Measurements from ENCODE around the gene XBP1.
"Not testable (repeated sequence)": the region's sequence is repeated elsewhere in the genome, so short reads cannot be mapped to it uniquely, and the experiment has no call there.

Gene XBP1

DNA sequence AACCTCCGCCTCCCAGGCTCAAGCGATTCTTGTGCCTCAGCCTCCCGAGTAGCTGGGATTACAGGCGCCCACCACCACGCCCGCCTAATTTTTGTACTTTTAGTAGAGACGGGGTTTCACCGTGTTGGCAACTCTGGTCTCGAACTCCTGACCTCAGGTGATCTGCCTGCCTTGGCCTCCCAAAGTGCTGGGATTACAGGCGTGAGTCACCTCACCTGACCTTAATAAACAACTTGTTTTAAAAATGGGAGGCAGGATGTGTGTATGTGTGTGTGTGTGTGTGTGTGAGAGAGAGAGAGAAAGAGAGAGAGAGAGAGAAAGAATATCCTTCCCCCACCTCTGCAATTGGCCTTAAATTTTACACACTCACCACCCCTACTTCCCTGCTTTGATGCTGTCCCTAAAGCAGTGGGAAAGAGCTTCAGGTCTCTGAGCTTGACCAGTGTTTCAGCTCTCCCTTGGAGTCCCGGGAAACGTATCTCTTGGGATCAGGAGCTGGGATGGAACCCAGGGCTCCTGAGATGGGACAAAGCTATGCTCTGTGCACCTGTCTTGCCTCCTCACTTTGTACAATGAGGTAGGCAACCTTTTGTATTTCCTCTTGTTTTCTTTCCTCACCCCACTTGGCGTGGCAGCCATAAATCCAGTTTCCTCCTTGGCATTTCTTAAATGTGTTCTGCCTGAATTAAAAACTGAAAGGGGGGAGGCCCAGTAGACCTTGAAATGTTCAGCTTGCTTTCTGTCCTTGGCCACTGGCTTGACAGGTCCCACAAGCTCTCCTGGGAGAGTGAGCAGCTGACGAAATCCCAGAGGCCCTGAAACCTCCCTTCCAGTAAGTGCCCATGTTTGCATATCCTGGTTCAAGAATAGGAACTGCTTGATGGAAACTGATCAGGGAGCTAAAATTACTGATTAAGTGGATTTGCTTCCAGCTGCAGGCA, 17.8 kb upstream of the XBP1 start:
- no peak for DNase-seq (ENCODE audit: low spot score)

DNA sequence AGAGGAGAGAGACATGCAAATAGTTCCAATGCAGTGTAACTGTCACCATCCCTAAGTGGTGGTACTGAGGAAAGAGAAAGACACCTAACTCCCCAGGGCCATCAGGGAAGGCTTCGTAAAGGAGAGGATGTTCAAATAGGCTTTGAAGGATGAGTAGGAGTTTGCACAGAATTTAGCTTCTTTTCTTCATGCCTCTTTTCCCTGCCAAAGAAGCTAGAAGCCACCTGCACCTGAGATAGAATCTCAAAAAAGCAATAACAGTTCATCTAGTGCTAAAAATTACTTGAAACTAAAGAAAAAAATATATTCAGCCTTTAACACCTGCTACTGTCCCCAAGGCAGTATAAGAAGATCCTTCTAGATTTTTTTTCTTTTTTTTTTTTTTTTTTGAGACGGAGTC, 16.7 kb upstream of the XBP1 start:
- no peak for DNase-seq (ENCODE audit: low spot score)

DNA sequence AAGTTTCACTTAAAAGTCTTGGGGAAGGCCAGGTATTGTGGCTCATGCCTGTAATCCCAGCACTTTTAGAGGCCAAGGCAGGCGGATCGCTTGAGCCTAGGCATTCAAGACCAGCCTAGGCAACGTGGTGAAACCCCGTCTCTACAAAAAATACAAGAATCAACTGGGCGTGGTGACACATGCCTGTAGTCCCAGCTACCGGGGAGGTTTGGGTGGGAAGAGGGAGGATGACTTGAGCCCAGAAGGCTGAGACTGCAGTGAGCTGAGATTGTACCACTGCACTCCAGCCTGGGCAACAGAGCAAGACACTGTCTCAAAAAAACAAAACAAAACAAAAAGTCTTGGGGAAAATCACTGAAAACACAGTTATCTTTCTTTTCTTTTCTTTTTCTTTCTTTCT, 15.4 kb upstream of the XBP1 start:
- no peak for DNase-seq (ENCODE audit: low spot score)

- no peak for DNase-seq (ENCODE audit: low spot score)
Measured at GRCh38 chr22:28815111-28815510, 14.7 kb upstream of the XBP1 start.

DNA sequence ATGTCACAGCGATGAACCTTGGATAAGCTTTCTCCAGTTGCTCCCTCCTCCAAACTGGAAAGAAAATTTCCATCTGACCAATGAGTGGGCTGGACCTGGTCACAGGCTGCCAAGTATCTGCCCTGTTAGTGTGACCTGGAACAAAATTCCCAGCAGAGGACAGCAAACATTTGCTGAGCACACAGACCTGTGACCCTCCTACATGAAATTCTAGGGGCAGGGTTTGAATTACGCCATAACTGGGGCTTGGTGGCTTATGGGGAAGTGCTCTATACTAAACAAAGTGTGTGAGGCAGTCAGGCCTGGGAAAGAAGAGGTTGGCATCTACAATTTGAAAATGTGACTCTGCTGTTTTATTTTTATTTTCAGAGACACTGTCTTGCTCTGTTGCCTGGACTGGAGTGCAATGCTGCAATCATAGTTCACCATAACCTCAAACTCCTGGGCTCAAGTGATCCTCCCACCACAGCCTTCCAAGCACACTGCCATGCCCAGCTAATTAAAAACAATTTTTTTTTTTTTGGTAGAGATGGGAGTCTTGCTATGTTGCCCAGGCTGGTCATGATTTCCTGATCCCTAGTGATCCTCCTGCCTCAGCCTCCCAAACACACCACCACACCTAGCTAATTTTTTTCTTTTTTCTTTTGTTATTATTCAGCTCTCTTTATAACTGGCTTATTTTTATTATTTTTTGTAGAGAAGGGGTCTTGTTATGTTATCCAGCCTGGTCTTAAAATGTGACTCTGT, 13.6 kb upstream of the XBP1 start:
- no peak for DNase-seq (ENCODE audit: low spot score)

GRCh38 chr22:28812516-28812915, 12.1 kb upstream of the XBP1 start:
- DNase-seq (ENCODE audit: low spot score), result no peak

DNA sequence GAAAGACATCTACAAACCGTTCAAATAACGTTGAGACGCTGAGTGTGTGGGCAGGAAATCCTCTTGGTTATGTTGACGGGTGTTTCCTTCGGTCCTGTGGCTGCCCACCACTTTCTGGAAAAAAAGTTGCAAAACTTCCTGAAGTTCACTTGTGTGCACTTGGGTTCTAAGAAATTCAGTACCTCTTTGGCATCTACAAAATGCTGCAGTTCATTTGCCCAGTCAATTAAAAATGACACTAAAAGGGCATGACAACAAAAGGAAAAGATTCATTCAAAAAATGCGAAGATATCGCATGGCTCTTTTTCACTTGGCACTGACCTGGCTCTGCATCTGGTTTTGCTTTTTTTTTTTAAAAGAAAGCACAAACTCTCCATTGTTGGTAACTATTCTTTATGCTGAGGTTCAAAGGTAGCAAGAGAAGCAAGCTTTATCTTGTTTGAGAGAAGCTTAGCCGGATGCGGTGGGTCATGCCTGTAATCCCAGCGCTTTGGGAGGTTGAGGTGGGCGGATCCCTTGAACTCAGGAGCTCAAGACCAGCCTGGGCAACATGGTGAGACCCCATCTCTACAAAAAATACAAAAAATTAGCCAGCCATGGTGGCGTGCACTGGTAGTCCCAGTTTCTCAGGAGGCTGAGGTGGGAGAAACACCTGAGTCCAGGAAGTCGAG, 10.6 kb upstream of the XBP1 start:
- peak; percentile 75 for DNase-seq (ENCODE audit: low spot score)

DNA sequence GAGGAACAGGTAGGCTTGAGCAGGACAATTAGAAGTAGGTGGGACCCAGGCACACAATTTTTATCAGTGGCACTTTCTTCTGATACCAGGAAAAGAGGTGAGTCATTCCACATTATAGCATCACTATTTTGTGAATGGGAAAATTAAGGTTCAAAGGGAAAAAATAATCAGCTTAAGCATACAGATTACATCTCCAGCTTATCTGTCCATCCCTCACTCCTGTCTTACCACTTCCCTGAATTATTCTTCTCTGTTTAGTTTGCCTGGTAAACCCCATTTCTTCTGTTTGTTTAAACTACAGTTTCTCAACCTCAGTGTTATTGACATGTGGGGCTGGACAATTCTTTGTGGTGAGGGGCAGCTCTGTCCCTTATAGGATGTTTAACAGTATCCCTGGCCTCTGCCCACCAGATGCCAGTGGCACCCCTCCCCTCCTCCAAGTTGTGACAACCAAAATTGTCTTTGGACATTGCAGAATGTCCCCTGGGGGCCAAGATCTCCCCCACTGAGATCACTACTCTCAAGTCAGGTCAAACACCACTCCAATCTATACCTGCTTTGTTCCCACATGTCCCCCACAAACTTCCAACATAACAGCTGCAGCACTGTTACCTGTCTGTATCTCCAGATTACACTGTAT, 8.5 kb upstream of the XBP1 start:
- no peak for DNase-seq (ENCODE audit: low spot score)

DNA sequence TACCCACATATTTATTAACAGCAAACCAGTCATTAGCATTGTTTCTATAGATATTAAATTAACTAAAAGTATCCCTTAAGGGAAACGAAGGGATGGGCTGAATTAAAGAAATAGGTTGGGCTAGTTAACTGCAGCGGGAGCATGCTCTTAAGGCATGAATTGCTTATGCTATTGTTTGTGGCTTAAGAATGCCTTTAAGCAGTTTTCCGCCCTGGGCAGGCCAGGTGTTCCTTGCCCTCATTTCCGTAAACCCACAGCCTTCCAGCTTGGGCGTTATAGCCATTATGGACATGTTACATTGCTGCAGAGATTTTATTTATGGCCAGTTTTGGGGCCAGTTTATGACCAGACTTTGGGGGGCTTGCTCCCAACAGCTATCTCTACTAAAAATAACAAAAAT, 5.1 kb upstream of the XBP1 start:
- DNase-seq (ENCODE audit: low spot score), result not testable (repeated sequence)

- DNase-seq (ENCODE audit: low spot score), result no peak
Measured at GRCh38 chr22:28802595-28803123, 2.3 kb upstream of the XBP1 start.

DNA sequence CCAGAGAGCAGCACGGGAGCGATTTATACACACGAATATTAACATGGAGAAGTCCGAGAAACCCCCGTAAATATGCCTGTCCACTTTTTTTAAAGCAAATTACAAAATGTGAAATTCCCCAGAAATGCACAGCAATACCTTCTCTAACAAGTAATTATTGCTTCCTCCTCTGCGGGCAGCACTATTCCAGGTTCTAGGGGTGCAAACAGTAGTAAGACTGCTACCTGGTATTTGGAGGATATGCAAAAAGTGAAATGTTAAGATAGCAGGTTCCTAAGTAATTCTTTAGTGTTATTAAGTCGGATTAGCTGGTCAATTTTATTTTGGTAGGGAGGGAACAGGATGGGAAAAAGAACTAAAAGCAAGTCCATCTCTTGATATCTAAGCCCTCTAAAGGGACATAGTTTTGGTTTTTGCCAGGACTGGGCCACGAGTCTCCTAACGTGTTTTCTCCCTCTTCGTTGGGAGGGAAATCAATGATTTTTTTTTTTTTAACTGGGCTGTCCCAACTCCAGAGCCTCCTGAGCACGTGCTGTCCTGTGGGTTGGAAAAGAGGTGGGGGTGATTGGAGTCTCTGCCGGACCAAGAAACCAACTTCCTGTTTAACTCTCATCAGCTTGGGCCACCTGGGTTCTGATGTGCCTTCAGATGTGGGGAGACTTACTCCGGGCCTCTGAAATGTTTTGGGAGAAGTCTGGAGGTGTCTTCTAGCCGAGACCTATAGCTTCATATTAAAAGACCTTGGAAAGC, 1.7 kb upstream of the XBP1 start:
- DNase-seq (ENCODE audit: low spot score), result no peak

DNA sequence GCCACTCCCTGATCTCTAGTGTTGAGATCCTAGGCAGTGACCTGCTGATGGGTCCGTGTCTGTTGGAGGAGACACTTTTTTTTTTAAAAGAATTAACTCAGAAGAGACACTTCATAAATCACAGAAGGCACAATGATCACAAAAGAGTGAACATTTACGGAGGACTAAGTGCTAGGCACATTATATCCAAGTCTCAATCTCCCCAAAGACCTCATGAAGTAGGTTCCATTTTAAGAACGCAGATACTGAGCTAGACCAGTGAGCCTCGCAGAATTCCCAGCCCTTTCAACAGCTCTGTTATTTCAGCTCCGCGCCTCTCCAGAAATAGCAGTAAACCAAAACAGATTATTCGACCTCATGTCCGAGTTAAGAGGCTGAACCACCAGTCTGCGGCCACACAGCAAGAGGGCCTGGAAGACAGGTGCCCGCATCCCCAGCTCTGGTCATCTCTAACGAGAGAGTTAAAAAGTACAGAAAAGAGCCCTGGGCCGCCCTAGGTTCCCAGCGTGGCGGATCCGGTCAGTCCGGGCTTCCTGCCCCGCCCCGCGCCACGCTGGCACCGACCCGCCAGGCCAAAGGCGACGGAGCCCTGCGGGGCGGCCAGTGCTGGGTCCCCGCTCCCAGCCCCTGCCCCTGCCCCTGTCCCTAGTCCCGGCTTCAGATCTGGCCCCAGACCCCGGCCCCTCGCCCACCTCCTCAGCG, 612 bp downstream of the XBP1 start:
- DNase-seq (ENCODE audit: low spot score), result peak; percentile 27

DNA sequence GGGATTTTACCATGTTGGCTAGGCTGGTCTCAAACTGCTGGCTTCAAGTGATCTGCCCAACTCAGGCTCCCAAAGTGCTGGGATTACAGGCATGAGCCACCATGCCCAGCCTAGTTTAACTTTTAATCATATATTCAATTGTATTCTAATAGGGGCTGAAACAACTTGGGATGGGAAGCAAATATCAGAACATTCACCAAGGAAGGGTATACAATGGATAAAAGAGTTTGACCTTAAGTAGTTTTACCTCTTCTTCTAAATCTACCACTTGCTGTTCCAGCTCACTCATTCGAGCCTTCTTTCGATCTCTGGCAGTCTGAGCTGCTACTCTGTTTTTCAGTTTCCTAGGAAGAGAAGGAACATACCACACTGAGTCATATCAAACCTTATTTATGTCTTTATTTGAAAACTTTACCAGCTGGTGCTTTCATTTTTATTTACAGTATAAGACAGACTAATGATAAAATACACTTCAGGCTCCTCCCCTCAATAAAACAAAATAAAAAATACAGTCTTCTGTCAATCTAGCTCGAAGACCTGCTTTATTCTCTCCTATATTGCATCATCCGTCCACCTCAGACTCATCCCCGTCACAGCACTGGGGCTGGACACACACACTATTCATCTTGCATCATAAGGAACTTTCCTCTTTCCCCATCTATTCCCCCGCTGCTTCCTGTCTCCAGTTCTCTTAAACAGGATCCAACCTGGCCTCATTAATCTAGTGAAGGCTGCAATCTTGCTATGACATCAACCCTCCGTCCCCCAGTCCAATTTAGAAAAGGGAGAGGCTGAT, 1.4 kb downstream of the XBP1 start:
- DNase-seq (ENCODE audit: low spot score), result peak; percentile 55

DNA sequence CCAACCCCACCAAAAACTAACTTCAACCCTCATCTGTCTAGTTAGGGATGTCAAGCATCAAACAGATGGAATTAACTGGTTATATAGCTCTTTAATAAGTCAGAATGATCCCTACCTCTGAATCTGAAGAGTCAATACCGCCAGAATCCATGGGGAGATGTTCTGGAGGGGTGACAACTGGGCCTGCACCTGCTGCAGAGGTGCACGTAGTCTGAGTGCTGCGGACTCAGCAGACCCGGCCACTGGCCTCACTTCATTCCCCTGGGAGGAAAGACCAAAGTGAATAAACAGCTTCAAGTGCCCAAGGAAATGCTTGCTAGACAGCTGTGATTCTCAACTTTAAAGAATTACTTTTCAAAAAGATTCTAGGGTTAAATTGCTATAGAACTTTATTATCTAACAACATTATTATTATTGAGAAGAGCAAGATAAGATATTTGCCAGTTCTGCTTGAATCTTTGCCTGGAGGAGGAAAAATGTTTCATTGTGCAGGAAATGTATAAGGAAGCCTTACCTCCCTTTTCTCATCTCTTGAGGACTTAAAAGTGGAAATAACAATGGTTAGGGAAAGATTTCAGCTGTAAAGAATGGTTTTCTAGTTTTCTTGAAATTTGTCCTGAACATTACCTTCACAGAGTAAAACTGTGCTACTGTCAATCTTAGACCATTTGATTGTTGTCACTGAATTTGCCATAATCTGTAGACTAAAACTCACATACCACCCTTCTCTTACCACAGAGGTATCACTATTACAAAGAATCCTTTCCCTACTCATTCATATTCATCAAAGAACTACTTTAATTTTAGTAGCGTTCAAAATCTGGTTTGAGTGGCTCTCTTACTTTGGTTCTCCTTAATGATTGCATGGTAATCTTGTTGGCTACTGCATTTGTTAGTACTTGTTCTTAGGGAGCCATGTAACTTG, 4.2 kb downstream of the XBP1 start:
- no peak for DNase-seq (ENCODE audit: low spot score)

- no peak for DNase-seq (ENCODE audit: low spot score)
Measured at GRCh38 chr22:28795071-28795693, 5.2 kb downstream of the XBP1 start.

DNA sequence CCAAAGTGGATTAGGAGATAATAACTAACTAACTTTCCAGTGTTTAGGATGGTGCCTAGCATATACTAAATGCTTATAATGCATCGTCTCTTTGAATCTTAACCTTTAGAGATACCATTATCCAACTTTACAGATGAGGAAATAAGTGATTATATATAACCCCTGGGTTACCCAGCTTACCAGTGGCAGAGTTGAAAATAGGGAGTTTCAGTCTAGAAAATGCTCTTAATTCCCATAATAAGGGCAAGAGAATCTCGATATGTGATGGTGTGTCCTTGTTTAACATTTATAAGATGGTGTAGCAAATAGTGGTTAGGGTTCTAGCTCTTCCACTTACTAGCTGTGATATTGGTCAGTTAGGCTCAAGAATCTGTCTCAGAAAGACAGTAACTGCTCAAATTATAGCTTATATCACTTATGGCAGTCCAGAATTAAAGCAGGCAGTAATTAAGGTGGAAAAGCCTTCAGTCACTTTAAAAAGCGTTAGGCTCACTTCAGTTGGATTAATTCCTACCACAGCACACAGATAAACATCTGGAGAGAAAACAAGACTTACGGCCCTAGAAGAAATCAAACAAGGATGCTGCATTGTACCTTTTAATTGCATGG, 6.3 kb downstream of the XBP1 start:
- no peak for DNase-seq (ENCODE audit: low spot score)

DNA sequence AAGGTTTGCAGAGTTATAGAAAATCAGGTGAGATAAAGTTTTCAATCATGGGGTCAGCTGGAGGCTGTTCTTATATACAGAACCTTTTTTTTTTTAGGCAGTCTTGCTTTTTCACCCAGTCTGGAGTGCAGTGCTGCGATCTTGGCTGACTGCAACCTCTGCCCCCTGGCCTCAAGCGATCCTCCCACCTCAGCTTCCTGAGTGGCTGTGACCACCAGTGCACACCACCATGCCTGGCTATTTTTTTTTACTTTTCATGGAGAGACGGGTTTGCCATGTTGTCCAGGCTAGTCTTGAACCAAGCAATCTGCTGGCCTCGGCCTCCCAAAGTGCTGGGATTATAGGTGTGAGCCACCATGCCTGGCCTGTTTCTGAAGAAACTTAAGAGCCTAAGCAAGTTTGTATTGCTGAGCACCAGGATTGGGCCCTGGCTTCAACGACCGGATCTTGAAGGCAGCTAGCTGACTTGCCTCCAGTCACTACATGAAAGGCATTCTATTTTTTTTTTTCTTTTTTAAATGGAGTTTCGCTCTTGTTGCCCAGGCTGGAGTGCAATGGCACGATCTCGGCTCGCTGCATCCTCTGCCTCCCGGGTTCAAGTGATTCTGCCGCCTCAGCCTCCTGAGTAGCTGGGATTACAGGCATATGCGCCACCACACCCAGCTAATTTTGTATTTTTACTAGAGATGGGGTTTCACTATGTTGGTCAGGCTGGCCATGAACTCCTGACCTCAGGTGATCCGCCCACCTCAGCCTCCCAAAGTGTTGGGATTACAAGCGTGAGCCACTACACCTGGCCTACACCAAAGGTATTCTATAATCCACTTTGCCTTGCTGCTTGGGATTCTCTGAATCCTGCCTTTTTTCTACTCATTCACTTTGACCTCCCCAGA, 7.6 kb downstream of the XBP1 start:
- no peak for DNase-seq (ENCODE audit: low spot score)

All from CD4-positive, alpha-beta T cell treated with Interleukin-15 for 4 hours (primary cell).